ENCODE results near the gene PAX8. TPM values are rescaled to one million over a fixed set of nuclear protein-coding genes. Genes with fewer than 3 reads are reported as not detected.

The PAX8 gene
- total RNA-seq, 1 donor from 2014 or later = 1.4 TPM

- Mint-ChIP-seq H3K36me3 (ENCODE audit: unreplicated experiment) (peaks cover 10% of the 10 kb centered on the region), H3K9me3 (ENCODE audit: unreplicated experiment) (peaks cover 3% of the 10 kb centered on the region), H3K27me3 (ENCODE audit: unreplicated experiment) (peaks cover 3% of the 10 kb centered on the region), H3K4me1 (ENCODE audit: low read depth, unreplicated experiment) (peaks cover 2% of the 10 kb centered on the region), H3K27ac (ENCODE audit: unreplicated experiment) (no peak overlapping the region), H3K4me3 (ENCODE audit: unreplicated experiment) (no peak overlapping the region)
- no peak for TF ChIP-seq CTCF (IDR thresholded peaks at IDR 0.05; ENCODE audit: partially characterized antibody, unreplicated experiment)
- no peak for DNase-seq
Observed at GRCh38 chr2:113242327-113242726, 36.4 kb downstream of the PAX8 start.

GRCh38 chr2:113240915-113241911 lies 37.5 kb downstream of the PAX8 start:
- Mint-ChIP-seq H3K27me3 (ENCODE audit: unreplicated experiment) (peaks cover 3% of the 10 kb centered on the region), H3K4me1 (ENCODE audit: low read depth, unreplicated experiment) (peaks cover 2% of the 10 kb centered on the region), H3K27ac (ENCODE audit: unreplicated experiment) (no peak overlapping the region), H3K4me3 (ENCODE audit: unreplicated experiment) (no peak overlapping the region), H3K36me3 (ENCODE audit: unreplicated experiment) (peaks cover 12% of the 10 kb centered on the region), H3K9me3 (ENCODE audit: unreplicated experiment) (peaks cover 3% of the 10 kb centered on the region)
- no peak for DNase-seq
- no peak for TF ChIP-seq CTCF (IDR thresholded peaks at IDR 0.05; ENCODE audit: partially characterized antibody, unreplicated experiment)

DNA sequence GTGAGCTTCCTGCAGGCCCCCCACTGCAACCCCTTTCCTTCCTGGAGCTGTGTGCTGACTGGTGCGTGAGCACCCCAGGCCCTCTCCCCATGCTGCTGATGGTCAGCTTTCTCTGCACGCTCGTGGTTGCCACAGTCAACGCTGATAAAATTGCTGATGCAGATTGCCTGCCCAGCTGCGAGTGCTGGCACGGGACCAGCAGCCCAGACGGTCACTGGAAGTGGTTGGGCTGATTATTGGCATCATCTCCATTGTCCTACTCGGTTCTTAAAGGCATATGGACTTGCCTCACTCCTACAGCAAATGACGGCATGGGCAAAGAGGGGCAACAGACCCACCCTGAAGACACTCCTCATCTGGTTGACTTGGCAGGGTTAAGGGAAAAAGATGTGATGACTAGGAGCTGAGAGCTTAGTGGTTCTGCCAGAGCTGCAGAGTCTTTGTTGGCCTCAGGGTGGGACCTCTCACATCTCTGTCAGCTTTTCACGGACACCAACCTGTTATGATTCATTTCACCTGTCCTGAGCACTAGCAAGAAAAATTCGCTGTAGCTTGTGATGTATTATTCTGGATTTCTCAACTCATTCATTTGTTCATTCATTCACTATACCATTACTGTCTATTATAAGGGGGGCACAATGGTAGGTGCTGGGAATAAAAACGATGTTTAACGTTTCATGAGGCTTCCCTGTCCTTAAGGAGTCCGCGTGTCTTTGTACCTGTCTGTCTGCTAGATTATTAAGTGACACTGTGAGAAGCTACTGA lies 38.4 kb downstream of the PAX8 start:
- H3K27ac Mint-ChIP-seq (ENCODE audit: unreplicated experiment) = no peak overlapping the region

GRCh38 chr2:113238871-113239839 lies 39.6 kb downstream of the PAX8 start:
- Mint-ChIP-seq H3K27me3 (ENCODE audit: unreplicated experiment) (peaks cover 3% of the 10 kb centered on the region), H3K27ac (ENCODE audit: unreplicated experiment) (no peak overlapping the region), H3K4me3 (ENCODE audit: unreplicated experiment) (no peak overlapping the region), H3K36me3 (ENCODE audit: unreplicated experiment) (peaks cover 12% of the 10 kb centered on the region), H3K9me3 (ENCODE audit: unreplicated experiment) (peaks cover 4% of the 10 kb centered on the region), H3K4me1 (ENCODE audit: low read depth, unreplicated experiment) (no peaks in the 10 kb centered on the region)
- no peak for DNase-seq
- TF ChIP-seq CTCF (IDR thresholded peaks at IDR 0.05; ENCODE audit: partially characterized antibody, unreplicated experiment) = no peak

More for the DNA sequence above, 38.4 kb downstream of the PAX8 start:
- peaks cover 3% of the 10 kb centered on the region for H3K27me3 Mint-ChIP-seq (ENCODE audit: unreplicated experiment)
- H3K4me1 Mint-ChIP-seq (ENCODE audit: low read depth, unreplicated experiment) = no peaks in the 10 kb centered on the region
- H3K4me3 Mint-ChIP-seq (ENCODE audit: unreplicated experiment) = no peak overlapping the region
- no peak for TF ChIP-seq CTCF (IDR thresholded peaks at IDR 0.05; ENCODE audit: partially characterized antibody, unreplicated experiment)
- H3K9me3 Mint-ChIP-seq (ENCODE audit: unreplicated experiment) = peaks cover 3% of the 10 kb centered on the region
- DNase-seq = no peak
- H3K36me3 Mint-ChIP-seq (ENCODE audit: unreplicated experiment) = peaks cover 12% of the 10 kb centered on the region
